Heart left ventricle (tissue), 16 donors: ENCODE measurements around the gene PPEF2. TPM values are rescaled to one million over a fixed set of nuclear protein-coding genes. Genes with fewer than 3 reads are reported as not detected.
"Not testable (repeated sequence)": the region's sequence is repeated elsewhere in the genome, so short reads cannot be mapped to it uniquely, and the experiment has no call there.

Experiments
- ATAC-seq, 4 donors: fragments of 200-7000 bp; cut with Tn5 transposase; one replicate each; pipeline ENCODE4 v1.9.1; 2020 to 2022; ENCODE audit warnings: moderate library complexity in 4 of 4, mild to moderate bottlenecking in 3 of 4, moderate number of reproducible peaks in 1 of 4
- DNase-seq, 5 donors: peaks; one replicate each; pipeline ENCODE4 v3.0.0-alpha.2; 2020
- H3K27ac ChIP-seq, 12 donors: fragments of 200-600 bp; sonication (generic) in 4 of 12; one replicate each; pipeline versions ENCODE4 v1.5.0 to v1.8.0; 2016 to 2022; ENCODE audit warnings: mild to moderate bottlenecking in 2 of 12
- H3K27me3 ChIP-seq, 9 donors: fragments of 200-600 bp; sonication (generic) in 2 of 9; one replicate each; pipeline versions ENCODE4 v1.5.1 to v1.8.0; 2016 to 2022; ENCODE audit warnings: mild to moderate bottlenecking in 3 of 9
- H3K36me3 ChIP-seq, 9 donors: fragments of 200-600 bp; sonication (generic) in 2 of 9; one replicate each; pipeline versions ENCODE4 v1.5.0 to v1.8.0; 2018 to 2022; ENCODE audit warnings: mild to moderate bottlenecking in 2 of 9
- H3K4me1 ChIP-seq, 12 donors: fragments of 200-600 bp; sonication (generic) in 4 of 12; one replicate each; pipeline versions ENCODE4 v1.5.0 to v1.8.0; 2016 to 2022; ENCODE audit warnings: mild to moderate bottlenecking in 3 of 12
- H3K4me3 ChIP-seq, 12 donors: fragments of 200-600 bp; sonication (generic) in 4 of 12; one replicate each; pipeline versions ENCODE4 v1.5.0 to v1.8.0; 2017 to 2022; ENCODE audit warnings: mild to moderate bottlenecking in 9 of 12, moderate library complexity in 4 of 12
- H3K9me3 ChIP-seq, 12 donors: fragments of 200-600 bp; sonication (generic) in 4 of 12; one replicate each; pipeline versions ENCODE4 v1.5.0 to v1.8.0; 2016 to 2022; ENCODE audit warnings: mild to moderate bottlenecking in 1 of 12
- CTCF ChIP-seq, 12 donors: fragments of 200-600 bp; sonication (generic) in 4 of 12; IDR thresholded peaks; one replicate each; pipeline versions ENCODE4 v1.5.0 to v1.8.0; 2018 to 2022; ENCODE audit warnings: antibody characterized with exemption in 12 of 12, mild to moderate bottlenecking in 5 of 12
- POLR2A ChIP-seq, 2 donors: fragments of 450-650 bp; IDR thresholded peaks; one replicate each; pipeline ENCODE4 v1.6.1; 2017; ENCODE audit warnings: antibody characterized with exemption in 2 of 2, mild to moderate bottlenecking in 2 of 2, moderate library complexity in 2 of 2
- WGBS, 4 donors: extraction: QIAGEN DNeasy Blood & Tissue Kit in 2 of 4; methylation state at CpG; one replicate each; pipeline versions ENCODE4 v1.1.5 to v1.1.7; 2013 to 2018; 5-methylcytosine and 5-hydroxymethylcytosine counted together
- intact Hi-C, 10 donors: fragments of 100-400 bp; cut with DNase I; formaldehyde crosslinking; loops; one replicate each; pipeline versions ENCODE4 v1.11.1 to v1.14.2; 2022
- polyA plus RNA-seq, 2 donors: library from polyadenylated mRNA; stranded (reverse); fragments of 200-250 nt; gene quantifications; one replicate each; pipeline ENCODE4 v1.2.3, GENCODE V29; 2013
- total RNA-seq, 9 donors: library from RNA; depleted of rRNA in 2 of 9; stranded (reverse); fragments of >200 nt in 2 of 9; fragmentation: NEBNext Ultra II Directional in 3 of 9; extraction: Animal tissue kit (Norgen Biotek cat#: 25700) in 3 of 9; gene quantifications; one replicate each; pipeline versions ENCODE4 v1.1.0 to v1.2.4, GENCODE V29; 2016 to 2023
- donor health status: ischemic (EF 13 %, LVEDD 7.1; RV severe dilation, severe dysfunction).
- donor health status: healthy with polysubstance abuse.
- donor health status: DM: no; HTN: yes; CAD: no.
- donor health status: DM: no; HTN: no; CAD: no.
- donor health status: ischemic (EF 25% LVEDD 6.9; RV normal size, moderate dysfunction).
- donor health status: ischemic (EF 25% LVEDD 5.7; RV mildly dilated, moderate dysfunction).
- donor health status: healthy.
- donor health status: DM: yes; HTN: yes; CAD: no.
- donor health status: ischemic (EF 35%, LVEDD 5.7; RV mildly dilated, moderate dysfunction).
- donor health status: nonischemic (EF 11% LVEDD 7.7; RV severe dilation, severe dysfunction).
- donor health status: DM: yes; HTN: yes; CAD: no.
- donor health status: PGD.
- donor health status: ischemic (EF 29% LVEDD 5.4; RV normal size, mild dysfunction).
- donor health status: nonischemic (EF 23%, LVEDD 6.1; RV moderate dilation, normal function).

The PPEF2 gene
- total and polyA plus RNA-seq, 11 donors, result not detected

GRCh38 chr4:75939890-75940691 is 37.8 kb upstream of the PPEF2 start:
- TF ChIP-seq POLR2A (IDR thresholded peaks at IDR 0.05) (no peak), CTCF (IDR thresholded peaks at IDR 0.05) (no peak)
- no peaks in the 10 kb centered on the region for H3K9me3 ChIP-seq
- WGBS, 4 donors, result 0% methylated on average over 30 to 67 of the region's 67 CpGs
- no peaks in the 10 kb centered on the region for H3K27me3 ChIP-seq
- H3K4me1 ChIP-seq, result peaks cover 0 to 31% (median 4%) of the 10 kb centered on the region in 12 donors
- peaks cover 0 to 28% (median 15%) of the 10 kb centered on the region in 9 donors for H3K36me3 ChIP-seq
- ATAC-seq (peak; percentile 83 to 90 (median 88)), DNase-seq (peak; percentile 75 to 89 (median 81))
- H3K27ac ChIP-seq, result peak overlapping the region in 11 of 12 donors; percentile 58 to 92 (median 80)
- peak overlapping the region; percentile 64 to 94 (median 81) for H3K4me3 ChIP-seq
- intact Hi-C loops, result loop anchor here in 2 of 10 donors (5.0 kb wide), 2 partner anchors 47 to 203 kb away; no protein-coding TSS in a partner anchor

GRCh38 chr4:75935628-75936027 is 33.4 kb upstream of the PPEF2 start:
- TF ChIP-seq POLR2A (IDR thresholded peaks at IDR 0.05), result no peak
- TF ChIP-seq CTCF (IDR thresholded peaks at IDR 0.05), result no peak

GRCh38 chr4:75930152-75930551 is 27.9 kb upstream of the PPEF2 start:
- H3K36me3 ChIP-seq, result peaks cover 0 to 88% (median 52%) of the 10 kb centered on the region in 9 donors
- H3K4me3 ChIP-seq, result no peak overlapping the region
- no peaks in the 10 kb centered on the region for H3K9me3 ChIP-seq
- 67 to 80% (median 77%) methylated on average over 3 of the region's 3 CpGs for WGBS, 4 donors
- no peak overlapping the region for H3K27ac ChIP-seq
- DNase-seq (no peak), ATAC-seq (no peak)
- intact Hi-C loops, result no loop called here
- no peaks in the 10 kb centered on the region for H3K4me1 ChIP-seq
- no peaks in the 10 kb centered on the region for H3K27me3 ChIP-seq
- TF ChIP-seq POLR2A (IDR thresholded peaks at IDR 0.05) (no peak), CTCF (IDR thresholded peaks at IDR 0.05) (no peak)

More at GRCh38 chr4:75935628-75936027, 33.4 kb upstream of the PPEF2 start:
- H3K27ac ChIP-seq, result no peak overlapping the region
- H3K4me1 ChIP-seq, result peaks cover 0 to 12% (median 4%) of the 10 kb centered on the region in 12 donors
- DNase-seq (no peak), ATAC-seq (no peak)
- no peak overlapping the region for H3K4me3 ChIP-seq
- peaks cover 0 to 71% (median 41%) of the 10 kb centered on the region in 9 donors for H3K36me3 ChIP-seq
- 95 to 96% (median 95%) methylated on average over 1 of the region's 1 CpG for WGBS, 4 donors
- no peaks in the 10 kb centered on the region for H3K9me3 ChIP-seq
- intact Hi-C loops, result loop anchor here in 1 of 10 donors (2.0 kb wide), 1 partner anchor 69 kb away; no protein-coding TSS in a partner anchor
- H3K27me3 ChIP-seq, result no peaks in the 10 kb centered on the region

GRCh38 chr4:75924916-75925315 is 22.7 kb upstream of the PPEF2 start:
- H3K4me1 ChIP-seq, H3K27ac ChIP-seq, DNase-seq, H3K9me3 ChIP-seq, H3K27me3 ChIP-seq, ATAC-seq, H3K4me3 ChIP-seq: not testable (repeated sequence)
- 96 to 97% (median 97%) methylated on average over 11 of the region's 11 CpGs for WGBS, 4 donors
- intact Hi-C loops, result loop anchor here in 1 of 10 donors (10.0 kb wide), 1 partner anchor 140 kb away; no protein-coding TSS in a partner anchor
- peaks cover 0 to 88% (median 59%) of the 10 kb centered on the region in 9 donors for H3K36me3 ChIP-seq
